H1 (cell line): ENCODE data around the gene HACL1. TPM values are rescaled to one million over a fixed set of nuclear protein-coding genes. Genes with fewer than 3 reads are reported as not detected.

Source experiments
- CTCF ChIA-PET: fragments of 300-600 bp; sonication (Branson Sonifier 250); formaldehyde crosslinking; loops from one replicate; lab custom pipeline; 2021; ENCODE audit not compliant: partially characterized antibody; lab: Charles Lee
- POLR2A ChIA-PET: fragments of 300-600 bp; sonication (Branson Sonifier 250); formaldehyde crosslinking; loops from one replicate; lab custom pipeline; 2021; ENCODE audit warnings: inconsistent platforms; ENCODE audit not compliant: partially characterized antibody; lab: Charles Lee
- DNase-seq, 2 experiments: peaks; one replicate each; pipeline versions ENCODE4 v3.0.0 to v3.0.0-alpha.2; 2010 to 2022; ENCODE audit warnings: low spot score in 2 of 2, low read depth in 1 of 2, mixed read lengths in 1 of 2
- FAIRE-seq: peaks from 2 replicates; lab custom pipeline; 2011; peaks lifted over from hg19 to GRCh38; lab: Jason Lieb, UNC
- H2AFZ ChIP-seq: 2 replicates; pipeline ENCODE4 v1.8.1; 2012; ENCODE audit warnings: low read length, inconsistent platforms
- H2AK5ac ChIP-seq: 2 replicates; pipeline ENCODE4 v1.6.1; 2013; ENCODE audit warnings: low read depth, low read length
- H2BK120ac ChIP-seq: replicated peaks from 2 replicates; pipeline ENCODE3; 2013; ENCODE audit warnings: low read depth, low read length, inconsistent platforms
- H2BK12ac ChIP-seq: 2 replicates; pipeline ENCODE4 v1.6.1; 2013; ENCODE audit warnings: low read depth, low read length
- H2BK15ac ChIP-seq: 2 replicates; pipeline ENCODE4 v1.6.1; 2013; ENCODE audit warnings: low read length
- H2BK20ac ChIP-seq: 2 replicates; pipeline ENCODE4 v1.6.1; 2013; ENCODE audit warnings: low read length
- H2BK5ac ChIP-seq: 2 replicates; pipeline ENCODE4 v1.6.1; 2013; ENCODE audit warnings: low read depth, low read length
- H3K14ac ChIP-seq: 2 replicates; pipeline ENCODE4 v1.6.1; 2013; ENCODE audit warnings: inconsistent platforms; ENCODE audit not compliant: insufficient read length
- H3K18ac ChIP-seq: 2 replicates; pipeline ENCODE4 v1.6.1; 2013; ENCODE audit warnings: low read length; ENCODE audit errors: extremely low read depth
- H3K23ac ChIP-seq: 2 replicates; pipeline ENCODE4 v1.6.1; 2013; ENCODE audit warnings: inconsistent platforms; ENCODE audit not compliant: insufficient read length
- H3K23me2 ChIP-seq: 2 replicates; pipeline ENCODE4 v1.6.1; 2013; ENCODE audit warnings: low read depth, low read length
- H3K27ac ChIP-seq: 2 replicates; pipeline ENCODE4 v1.6.1; 2011; ENCODE audit warnings: low read depth, low read length, inconsistent platforms
- H3K27me3 ChIP-seq, 4 experiments: replicated peaks in 1 of 4; 1 replicate in 1 of 4; 2 replicates in 3 of 4; pipeline versions ENCODE4 v1.6.1 to v1.8.1; 2011 to 2013; ENCODE audit warnings: low read length in 3 of 4, mild to moderate bottlenecking in 3 of 4, inconsistent platforms in 2 of 4, mixed read lengths in 2 of 4, moderate library complexity in 1 of 4; ENCODE audit not compliant: control insufficient read depth in 3 of 4, insufficient read depth in 3 of 4; ENCODE audit errors: extremely low read depth in 1 of 4
- H3K36me3 ChIP-seq, 4 experiments: 2 replicates each; pipeline versions ENCODE4 v1.6.1 to v1.8.1; 2011 to 2013; ENCODE audit warnings: mild to moderate bottlenecking in 4 of 4, low read length in 3 of 4, moderate library complexity in 2 of 4, control low read depth in 1 of 4, inconsistent platforms in 1 of 4; ENCODE audit not compliant: insufficient read depth in 4 of 4, control insufficient read depth in 2 of 4
- H3K4ac ChIP-seq: replicated peaks from 2 replicates; pipeline ENCODE3; 2013; ENCODE audit warnings: low read length, low read depth, mixed read lengths, inconsistent platforms; ENCODE audit not compliant: insufficient read length
- H3K4me1 ChIP-seq, 4 experiments: replicated peaks in 1 of 4; 1 replicate in 1 of 4; 2 replicates in 3 of 4; pipeline versions ENCODE4 v1.6.1 to v1.8.1; 2011 to 2013; ENCODE audit warnings: low read length in 3 of 4, inconsistent platforms in 2 of 4, mixed read lengths in 1 of 4; ENCODE audit not compliant: insufficient read depth in 4 of 4, control insufficient read depth in 3 of 4
- H3K4me2 ChIP-seq, 2 experiments: 2 replicates each; pipeline versions ENCODE4 v1.6.1 to v1.8.1; 2011 to 2013; ENCODE audit warnings: low read depth in 2 of 2, low read length in 2 of 2, control low read depth in 1 of 2, inconsistent platforms in 1 of 2, mild to moderate bottlenecking in 1 of 2; ENCODE audit not compliant: insufficient read depth in 1 of 2
- H3K4me3 ChIP-seq, 4 experiments: fragments of 200-600, 300-600 bp in 1 of 4; sonication (generic), shearing (Covaris generic), sonication (Bioruptor Twin) in 1 of 4; 2 replicates each; pipeline versions ENCODE4 v1.5.1 to v1.8.1; 2011 to 2016; ENCODE audit warnings: low read length in 4 of 4, low read depth in 3 of 4, control low read depth in 2 of 4, inconsistent platforms in 2 of 4, mild to moderate bottlenecking in 2 of 4, mixed read lengths in 1 of 4, moderate library complexity in 1 of 4; ENCODE audit not compliant: insufficient read depth in 2 of 4; ENCODE audit errors: extremely low read depth in 1 of 4
- H3K56ac ChIP-seq: replicated peaks from 2 replicates; pipeline ENCODE3; 2013; ENCODE audit warnings: low read depth, mild to moderate bottlenecking, mixed read lengths, low read length, inconsistent platforms; ENCODE audit not compliant: insufficient read length
- H3K79me1 ChIP-seq: 2 replicates; pipeline ENCODE4 v1.6.1; 2013; ENCODE audit warnings: low read depth, low read length, control low read depth
- H3K79me2 ChIP-seq, 2 experiments: 2 replicates each; pipeline versions ENCODE4 v1.6.1 to v1.8.1; 2012 to 2013; ENCODE audit warnings: low read length in 2 of 2, mild to moderate bottlenecking in 2 of 2, inconsistent platforms in 1 of 2; ENCODE audit not compliant: insufficient read depth in 2 of 2, control insufficient read depth in 1 of 2
- H3K9ac ChIP-seq, 4 experiments: replicated peaks in 1 of 4; 1 replicate in 1 of 4; 2 replicates in 3 of 4; pipeline versions ENCODE4 v1.6.1 to v1.8.1; 2011 to 2013; ENCODE audit warnings: low read depth in 3 of 4, low read length in 3 of 4, control low read depth in 2 of 4, mild to moderate bottlenecking in 2 of 4, moderate library complexity in 2 of 4, inconsistent platforms in 1 of 4; ENCODE audit errors: extremely low read depth in 1 of 4
- H3K9me3 ChIP-seq, 2 experiments: 2 replicates each; pipeline versions ENCODE4 v1.6.1 to v1.8.1; 2012 to 2013; ENCODE audit warnings: mild to moderate bottlenecking in 2 of 2, moderate library complexity in 2 of 2, control low read depth in 1 of 2, inconsistent platforms in 1 of 2, low read depth in 1 of 2, low read length in 1 of 2, mixed read lengths in 1 of 2; ENCODE audit not compliant: insufficient read depth in 2 of 2
- H4K20me1 ChIP-seq, 2 experiments: replicated peaks in 1 of 2; 2 replicates each; pipeline versions ENCODE3 to v1.8.1; 2011 to 2013; ENCODE audit warnings: inconsistent platforms in 2 of 2, low read length in 2 of 2, mild to moderate bottlenecking in 1 of 2; ENCODE audit not compliant: insufficient read depth in 2 of 2, control insufficient read depth in 1 of 2
- H4K5ac ChIP-seq: 2 replicates; pipeline ENCODE4 v1.6.1; 2013; ENCODE audit warnings: low read length, low read depth, mixed read lengths, inconsistent platforms; ENCODE audit not compliant: insufficient read length
- H4K8ac ChIP-seq: 2 replicates; pipeline ENCODE4 v1.8.0; 2013; ENCODE audit warnings: mild to moderate bottlenecking, moderate library complexity, low read length, inconsistent platforms; ENCODE audit not compliant: insufficient read depth; ENCODE audit errors: extremely low read depth
- H4K91ac ChIP-seq: replicated peaks from 2 replicates; pipeline ENCODE3; 2013; ENCODE audit warnings: low read length, mixed read lengths, inconsistent platforms; ENCODE audit not compliant: insufficient read length
- BCL11A ChIP-seq, 2 experiments: IDR thresholded peaks; one replicate each; pipeline ENCODE4 v1.6.1; 2011; ENCODE audit warnings: low read depth in 2 of 2, low read length in 2 of 2, mild to moderate bottlenecking in 2 of 2
- CTBP2 ChIP-seq: IDR thresholded peaks from 2 replicates; pipeline ENCODE4 v1.7.0; 2011; ENCODE audit warnings: borderline replicate concordance, mild to moderate bottlenecking, moderate library complexity, mixed read lengths, low read length; ENCODE audit not compliant: insufficient read depth, insufficient read length
- POU5F1 ChIP-seq: IDR thresholded peaks from 2 replicates; pipeline ENCODE4 v1.6.1; 2011; ENCODE audit warnings: low read depth, mild to moderate bottlenecking, low read length, moderate library complexity
- RAD21 ChIP-seq, 2 experiments: IDR thresholded peaks in 1 of 2; conservative IDR thresholded peaks in 1 of 2; 2 replicates each; pipeline ENCODE4 v1.6.1; 2011; ENCODE audit warnings: low read depth in 2 of 2, low read length in 2 of 2, improper control_type of control experiment in 1 of 2, inconsistent platforms in 1 of 2, mild to moderate bottlenecking in 1 of 2, moderate library complexity in 1 of 2
- RNF2 ChIP-seq: fragments of 200-900, 300-1000 bp; sonication (generic); IDR thresholded peaks from 2 replicates; pipeline ENCODE4 v1.7.1; 2016; ENCODE audit warnings: borderline replicate concordance, low read depth, mild to moderate bottlenecking, antibody characterized with exemption, low read length; ENCODE audit not compliant: poor library complexity, severe bottlenecking; ENCODE audit errors: missing control alignments
- TAF7 ChIP-seq: optimal IDR thresholded peaks from 2 replicates; pipeline ENCODE3; 2011; ENCODE audit warnings: low read depth, mild to moderate bottlenecking, inconsistent platforms, low read length, moderate library complexity, borderline replicate concordance
- TEAD4 ChIP-seq: IDR thresholded peaks from 2 replicates; pipeline ENCODE4 v1.6.1; 2012; ENCODE audit warnings: low read depth, low read length, inconsistent platforms, mixed read lengths
- ZNF274 ChIP-seq: IDR thresholded peaks from 2 replicates; pipeline ENCODE4 v1.7.0; 2012; ENCODE audit warnings: low read length, borderline replicate concordance; ENCODE audit errors: extremely low read depth
- WGBS, 2 experiments: shearing (Covaris generic) in 1 of 2; methylation state at CpG; one replicate each; pipeline versions ENCODE4 v1.1.6 to v1.1.7; 2013 to 2015; ENCODE audit warnings: low lambda C conversion rate in 2 of 2, mixed read lengths in 2 of 2, inconsistent platforms in 1 of 2, low coverage in 1 of 2, missing lambda C conversion rate in 1 of 2; ENCODE audit not compliant: insufficient replicate concordance in 2 of 2, insufficient coverage in 1 of 2, insufficient read length in 1 of 2; ENCODE audit errors: extremely low coverage in 1 of 2, missing lambda C conversion rate in 1 of 2; 5-methylcytosine and 5-hydroxymethylcytosine counted together
- polyA plus RNA-seq, 7 experiments: library from polyadenylated mRNA; depleted of rRNA in 3 of 7; stranded (reverse) in 5 of 7; unstranded in 2 of 7; fragments of >200 nt in 5 of 7; fragments of 200-250 nt in 2 of 7; gene quantifications; 1 replicate in 5 of 7; 2 replicates in 1 of 7; 4 replicates in 1 of 7; pipeline versions ENCODE4 v1.2.1 to v1.2.3, GENCODE V29; 2011 to 2013; ENCODE audit warnings: missing spikeins in 2 of 7, mixed read lengths in 2 of 7
- total RNA-seq: library from RNA; stranded (reverse); fragmentation: NEBNext Ultra II Directional; extraction: Animal tissue kit (Norgen Biotek cat#: 25700); gene quantifications from 2 replicates; pipeline ENCODE4 v1.2.1, GENCODE V29; 2021
- TF ChIP-seq, protein P1 (sequence below), 3 experiments: IDR thresholded peaks; 1 replicate in 2 of 3; 2 replicates in 1 of 3; pipeline versions ENCODE4 v1.5.1 to v1.6.1; 2011; ENCODE audit warnings: low read length in 3 of 3, mild to moderate bottlenecking in 3 of 3, inconsistent platforms in 2 of 3, low read depth in 1 of 3, moderate library complexity in 1 of 3; ENCODE audit not compliant: insufficient read depth in 1 of 3; ENCODE audit errors: control extremely low read depth in 1 of 3

The HACL1 gene
- total and polyA plus RNA-seq, 2 of the 8 experiments (the other 6 are each of a cell fraction or from before 2014, with no cell fraction given) = 38.2 to 46.0 TPM

DNA sequence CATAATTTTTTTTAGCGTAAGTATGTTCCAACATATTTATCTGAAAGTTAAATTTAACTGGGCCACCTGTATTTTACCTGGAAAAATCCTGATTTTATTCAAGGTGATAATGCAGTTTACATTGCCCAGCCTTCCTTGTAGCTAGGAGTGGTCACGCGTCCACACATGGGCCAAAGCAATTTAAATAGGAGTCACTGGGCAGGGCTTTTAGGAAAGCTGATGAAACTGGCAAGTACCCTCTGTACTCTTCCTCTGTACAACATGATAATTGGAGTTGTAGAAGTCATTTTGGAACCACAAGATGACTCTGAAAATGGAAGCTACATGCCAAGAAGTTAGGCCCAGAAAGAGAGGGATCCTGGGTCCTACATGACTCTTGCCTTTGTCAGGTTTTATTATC lies 9.6 kb upstream of the HACL1 start:
- no peak overlapping the region for H2BK5ac ChIP-seq
- no peak overlapping the region for H4K8ac ChIP-seq
- no peaks in the 10 kb centered on the region for H3K27me3 ChIP-seq
- H3K9ac ChIP-seq = no peak overlapping the region
- DNase-seq (no peak), FAIRE-seq (no peak)
- no peak for TF ChIP-seq CTBP2
- no peak for TF ChIP-seq RAD21 (IDR thresholded peaks at IDR 0.05 in 1 of 2, conservative IDR thresholded peaks at IDR 0.05 in 1 of 2; ENCODE audit: low read depth in 2 of 2, low read length in 2 of 2)
- TF ChIP-seq TAF7 = no peak
- no peak for TF ChIP-seq ZNF274
- TF ChIP-seq RNF2 = no peak
- TF ChIP-seq, protein P1, sequence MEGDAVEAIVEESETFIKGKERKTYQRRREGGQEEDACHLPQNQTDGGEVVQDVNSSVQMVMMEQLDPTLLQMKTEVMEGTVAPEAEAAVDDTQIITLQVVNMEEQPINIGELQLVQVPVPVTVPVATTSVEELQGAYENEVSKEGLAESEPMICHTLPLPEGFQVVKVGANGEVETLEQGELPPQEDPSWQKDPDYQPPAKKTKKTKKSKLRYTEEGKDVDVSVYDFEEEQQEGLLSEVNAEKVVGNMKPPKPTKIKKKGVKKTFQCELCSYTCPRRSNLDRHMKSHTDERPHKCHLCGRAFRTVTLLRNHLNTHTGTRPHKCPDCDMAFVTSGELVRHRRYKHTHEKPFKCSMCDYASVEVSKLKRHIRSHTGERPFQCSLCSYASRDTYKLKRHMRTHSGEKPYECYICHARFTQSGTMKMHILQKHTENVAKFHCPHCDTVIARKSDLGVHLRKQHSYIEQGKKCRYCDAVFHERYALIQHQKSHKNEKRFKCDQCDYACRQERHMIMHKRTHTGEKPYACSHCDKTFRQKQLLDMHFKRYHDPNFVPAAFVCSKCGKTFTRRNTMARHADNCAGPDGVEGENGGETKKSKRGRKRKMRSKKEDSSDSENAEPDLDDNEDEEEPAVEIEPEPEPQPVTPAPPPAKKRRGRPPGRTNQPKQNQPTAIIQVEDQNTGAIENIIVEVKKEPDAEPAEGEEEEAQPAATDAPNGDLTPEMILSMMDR (IDR thresholded peaks at IDR 0.05; ENCODE audit: control extremely low read depth in 1 of 3, insufficient read depth in 1 of 3, low read depth in 1 of 3, low read length in 3 of 3) = no peak
- TF ChIP-seq BCL11A (IDR thresholded peaks at IDR 0.05; ENCODE audit: low read depth in 2 of 2, low read length in 2 of 2) = no peak
- no peak for TF ChIP-seq POU5F1
- TF ChIP-seq TEAD4 = no peak
- no peaks in the 10 kb centered on the region for H3K9me3 ChIP-seq
- no peak overlapping the region for H4K91ac ChIP-seq
- H2BK20ac ChIP-seq = no peak overlapping the region
- H3K79me2 ChIP-seq = peaks cover 0 to 4% of the 10 kb centered on the region in 2 experiments; a peak in 1 of 4 replicates
- ChIA-PET CTCF (no interaction called here), POLR2A (interaction anchor here (2.9 kb wide), 1 partner anchor 10 kb away, joined by 16 read pairs; the partner anchor contains the start of genes BTD and HACL1)
- no peak overlapping the region for H2AFZ ChIP-seq
- H3K14ac ChIP-seq = no peak overlapping the region
- no peak overlapping the region for H3K23ac ChIP-seq
- no peak overlapping the region for H2BK120ac ChIP-seq
- H4K20me1 ChIP-seq = no peaks in the 10 kb centered on the region
- no peak overlapping the region for H3K4ac ChIP-seq
- no peak overlapping the region for H3K18ac ChIP-seq
- no peak overlapping the region for H3K27ac ChIP-seq
- H3K79me1 ChIP-seq = no peaks in the 10 kb centered on the region
- H3K4me1 ChIP-seq = no peaks in the 10 kb centered on the region
- H2BK12ac ChIP-seq = no peak overlapping the region
- no peaks in the 10 kb centered on the region for H3K36me3 ChIP-seq
- H2BK15ac ChIP-seq = no peak overlapping the region
- WGBS, 2 experiments = 94% methylated on average over 3 of the region's 3 CpGs; no CpG with 5 or more reads in 1 of the 2 experiments
- H4K5ac ChIP-seq = no peak overlapping the region
- H3K23me2 ChIP-seq = no peaks in the 10 kb centered on the region
- no peak overlapping the region for H2AK5ac ChIP-seq
- no peak overlapping the region for H3K56ac ChIP-seq
- no peak overlapping the region for H3K4me2 ChIP-seq
- H3K4me3 ChIP-seq = no peak overlapping the region
